HG03103 (cell line): Measurements from ENCODE around the gene ARFGEF3.

ENCODE experiments used
- ATAC-seq: cut with Tn5 transposase; IDR thresholded peaks from one replicate; pipeline ENCODE4 v1.9.1; 2021; ENCODE audit warnings: low read depth; ENCODE audit not compliant: unreplicated experiment

Gene ARFGEF3

GRCh38 chr6:138235693-138236092 is 74.0 kb downstream of the ARFGEF3 start:
- ATAC-seq: no peak

GRCh38 chr6:138237463-138237862 is 75.7 kb downstream of the ARFGEF3 start:
- no peak for ATAC-seq

GRCh38 chr6:138238368-138238767 is 76.6 kb downstream of the ARFGEF3 start:
- no peak for ATAC-seq

GRCh38 chr6:138239774-138240173 is 78.0 kb downstream of the ARFGEF3 start:
- no peak for ATAC-seq

- no peak for ATAC-seq
These were observed 78.9 kb downstream of the ARFGEF3 start for GRCh38 chr6:138240476-138241245.

GRCh38 chr6:138241381-138241780 is 79.6 kb downstream of the ARFGEF3 start:
- ATAC-seq: no peak

- ATAC-seq: no peak
These were observed 80.2 kb downstream of the ARFGEF3 start for GRCh38 chr6:138241934-138242333.

- ATAC-seq: no peak
These were observed 81.4 kb downstream of the ARFGEF3 start for GRCh38 chr6:138242987-138243592.

- ATAC-seq: no peak
These were observed 84.0 kb downstream of the ARFGEF3 start for GRCh38 chr6:138245751-138246150.

- ATAC-seq: no peak
These were observed 85.1 kb downstream of the ARFGEF3 start for GRCh38 chr6:138246650-138247440.

- no peak for ATAC-seq
These were observed 86.3 kb downstream of the ARFGEF3 start for GRCh38 chr6:138248011-138248410.

GRCh38 chr6:138248878-138249277 is 87.1 kb downstream of the ARFGEF3 start:
- ATAC-seq: no peak

- no peak for ATAC-seq
These were observed 88.3 kb downstream of the ARFGEF3 start for GRCh38 chr6:138250053-138250452.

GRCh38 chr6:138250513-138251247 is 88.9 kb downstream of the ARFGEF3 start:
- no peak for ATAC-seq

GRCh38 chr6:138253731-138254130 is 92.0 kb downstream of the ARFGEF3 start:
- ATAC-seq: no peak

GRCh38 chr6:138255443-138255842 is 93.7 kb downstream of the ARFGEF3 start:
- ATAC-seq: no peak

GRCh38 chr6:138257638-138258040 is 95.9 kb downstream of the ARFGEF3 start:
- no peak for ATAC-seq

- ATAC-seq: no peak
These were observed 96.5 kb downstream of the ARFGEF3 start for GRCh38 chr6:138258197-138258596.

GRCh38 chr6:138258991-138259390 is 97.3 kb downstream of the ARFGEF3 start:
- no peak for ATAC-seq

GRCh38 chr6:138261116-138261780 is 99.5 kb downstream of the ARFGEF3 start:
- ATAC-seq: no peak
